ENCODE data around the gene CENPU.

CENPU gene

GRCh38 chr4:184689681-184690080 lies 44.2 kb downstream of the CENPU start:
- H3K4me3 ChIP-seq (ENCODE audit: low read depth, low read length) = no peak overlapping the region
- no peak for TF ChIP-seq CTCF (IDR thresholded peaks at IDR 0.05; ENCODE audit: low read depth, low read length)

GRCh38 chr4:184688447-184688846 lies 45.4 kb downstream of the CENPU start:
- no peak for TF ChIP-seq CTCF (IDR thresholded peaks at IDR 0.05; ENCODE audit: low read depth, low read length)
- no peak overlapping the region for H3K4me3 ChIP-seq (ENCODE audit: low read depth, low read length)

GRCh38 chr4:184688005-184688404 lies 45.9 kb downstream of the CENPU start:
- no peak for TF ChIP-seq CTCF (IDR thresholded peaks at IDR 0.05; ENCODE audit: low read depth, low read length)
- H3K4me3 ChIP-seq (ENCODE audit: low read depth, low read length) = no peak overlapping the region

- no peak overlapping the region for H3K4me3 ChIP-seq (ENCODE audit: low read depth, low read length)
- TF ChIP-seq CTCF (IDR thresholded peaks at IDR 0.05; ENCODE audit: low read depth, low read length) = no peak
Measured at GRCh38 chr4:184684491-184685189, 49.3 kb downstream of the CENPU start.

- no peak for TF ChIP-seq CTCF (IDR thresholded peaks at IDR 0.05; ENCODE audit: low read depth, low read length)
- no peak overlapping the region for H3K4me3 ChIP-seq (ENCODE audit: low read depth, low read length)
Measured at GRCh38 chr4:184681916-184682315, 52.0 kb downstream of the CENPU start.

- H3K4me3 ChIP-seq (ENCODE audit: low read depth, low read length) = no peak overlapping the region
- TF ChIP-seq CTCF (IDR thresholded peaks at IDR 0.05; ENCODE audit: low read depth, low read length) = no peak
Measured at GRCh38 chr4:184680698-184681097, 53.2 kb downstream of the CENPU start.

- no peak overlapping the region for H3K4me3 ChIP-seq (ENCODE audit: low read depth, low read length)
- TF ChIP-seq CTCF (IDR thresholded peaks at IDR 0.05; ENCODE audit: low read depth, low read length) = no peak
Measured at GRCh38 chr4:184675821-184676492, 57.9 kb downstream of the CENPU start.
